A549 (cell line): ENCODE data around the gene ASAP2. TPM values are rescaled to one million over a fixed set of nuclear protein-coding genes. Genes with fewer than 3 reads are reported as not detected.

ENCODE experiments used
- ATAC-seq, 2 experiments: fragments of 200-7000 bp in 1 of 2; fragments of >200 bp in 1 of 2; cut with Nextera tagmentation in 1 of 2; cut with Tn5 transposase in 1 of 2; 3 replicates each; pipeline versions ENCODE4 v1.8.0 to v1.9.1; 2018 to 2020; ENCODE audit warnings: mild to moderate bottlenecking in 1 of 2, moderate library complexity in 1 of 2
- CTCF ChIA-PET: fragments of 300-600 bp; sonication (Branson Sonifier 250); formaldehyde crosslinking; extraction: SDS; loops from one replicate; lab custom pipeline; 2021; ENCODE audit warnings: antibody characterized with exemption, inconsistent platforms; lab: Yijun Ruan, JAX
- POLR2A ChIA-PET: fragments of 350-600 bp; formaldehyde crosslinking; extraction: SDS; loops from one replicate; lab custom pipeline; 2021; ENCODE audit warnings: antibody characterized with exemption, inconsistent platforms; lab: Yijun Ruan, JAX
- DNase-seq, 2 experiments: peaks; one replicate each; pipeline versions ENCODE4 v3.0.0 to v3.0.0-alpha.2; 2011 to 2016; ENCODE audit warnings: low read depth in 1 of 2, low spot score in 1 of 2
- FAIRE-seq: peaks from 2 replicates; lab custom pipeline; 2011; peaks lifted over from hg19 to GRCh38; lab: Jason Lieb, UNC
- H3K27ac ChIP-seq, 2 experiments: fragments of >200 bp; sonication (Bioruptor Twin); formaldehyde crosslinking; 3 replicates each; pipeline ENCODE4 v1.5.1; 2016 to 2017
- H3K4me1 ChIP-seq: fragments of >200 bp; sonication (Bioruptor Twin); formaldehyde crosslinking; 3 replicates; pipeline ENCODE4 v1.6.1; 2016
- H3K4me2 ChIP-seq: fragments of >200 bp; sonication (Bioruptor Twin); formaldehyde crosslinking; 3 replicates; pipeline ENCODE4 v1.6.1; 2016
- H3K4me3 ChIP-seq: fragments of >200 bp; sonication (Bioruptor Twin); formaldehyde crosslinking; 3 replicates; pipeline ENCODE4 v1.5.1; 2016
- H3K9me3 ChIP-seq: fragments of >200 bp; sonication (Bioruptor Twin); formaldehyde crosslinking; 3 replicates; pipeline ENCODE4 v1.6.1; 2016
- CBX2 ChIP-seq: fragments of 200-600 bp; sonication (generic); IDR thresholded peaks from 2 replicates; pipeline ENCODE4 v1.6.1; 2016; ENCODE audit warnings: low read depth, mild to moderate bottlenecking, borderline replicate concordance
- CBX8 ChIP-seq: fragments of 200-600 bp; sonication (generic); IDR thresholded peaks from 2 replicates; pipeline ENCODE4 v1.6.1; 2016
- CEBPB ChIP-seq, 2 experiments: fragments of >200 bp in 1 of 2; sonication (Bioruptor Twin) in 1 of 2; formaldehyde crosslinking in 1 of 2; IDR thresholded peaks; 2 replicates each; pipeline ENCODE4 v1.6.1; 2012 to 2016
- EHF ChIP-seq: fragments of 250-450 bp; sonication (Bioruptor Pico); IDR thresholded peaks from 2 replicates; pipeline ENCODE4 v1.5.0; 2020; ENCODE audit warnings: mild to moderate bottlenecking
- EHMT2 ChIP-seq: fragments of 200-600 bp; sonication (generic); IDR thresholded peaks from 2 replicates; pipeline ENCODE4 v1.6.1; 2016; ENCODE audit warnings: antibody characterized with exemption, low read depth, mild to moderate bottlenecking, moderate library complexity
- ELK1 ChIP-seq: fragments of 150-350 bp; IDR thresholded peaks from 2 replicates; pipeline ENCODE4 v1.6.1; 2014; ENCODE audit warnings: low read depth, mild to moderate bottlenecking, low read length
- ESRRA ChIP-seq: fragments of 150-350 bp; IDR thresholded peaks from 2 replicates; pipeline ENCODE4 v1.6.1; 2014; ENCODE audit warnings: mild to moderate bottlenecking, low read length, borderline replicate concordance
- FOSB ChIP-seq: fragments of 250-450 bp; sonication (Bioruptor Pico); IDR thresholded peaks from 2 replicates; pipeline ENCODE4 v1.5.0; 2020; ENCODE audit warnings: mild to moderate bottlenecking, moderate library complexity
- FOXS1 ChIP-seq: fragments of 250-450 bp; sonication (Bioruptor Pico); IDR thresholded peaks from 2 replicates; pipeline ENCODE4 v1.5.0; 2020; ENCODE audit warnings: mild to moderate bottlenecking, moderate library complexity
- GATA3 ChIP-seq: IDR thresholded peaks from 2 replicates; pipeline ENCODE4 v1.6.1; 2012; ENCODE audit warnings: borderline replicate concordance
- HDAC2 ChIP-seq: fragments of 200-600 bp; sonication (generic); IDR thresholded peaks from 2 replicates; pipeline ENCODE4 v1.6.1; 2016
- HMGXB4 ChIP-seq: fragments of 250-450 bp; sonication (Bioruptor Pico); IDR thresholded peaks from 2 replicates; pipeline ENCODE4 v1.5.0; 2021; ENCODE audit warnings: mild to moderate bottlenecking, moderate library complexity, borderline replicate concordance
- HOXB5 ChIP-seq: fragments of 250-450 bp; sonication (Bioruptor Pico); IDR thresholded peaks from 2 replicates; pipeline ENCODE4 v1.5.0; 2020; ENCODE audit warnings: mild to moderate bottlenecking, moderate library complexity
- JUN ChIP-seq, 2 experiments: fragments of >200 bp; sonication (Bioruptor Twin); formaldehyde crosslinking; IDR thresholded peaks; 2 replicates in 1 of 2; 3 replicates in 1 of 2; pipeline ENCODE4 v1.6.1; 2016 to 2017
- KDM1A ChIP-seq: fragments of 200-600 bp; sonication (generic); IDR thresholded peaks from 2 replicates; pipeline ENCODE4 v1.6.1; 2016; ENCODE audit warnings: low read depth, mild to moderate bottlenecking
- MAFK ChIP-seq: fragments of 450-650 bp; IDR thresholded peaks from 2 replicates; pipeline ENCODE4 v1.6.1; 2014; ENCODE audit not compliant: partially characterized antibody
- NFE2L2 ChIP-seq: fragments of 150-350 bp; conservative IDR thresholded peaks from 2 replicates; pipeline ENCODE4 v1.6.1; 2014; ENCODE audit warnings: low read length
- POLR2A ChIP-seq: IDR thresholded peaks from 2 replicates; pipeline ENCODE4 v1.6.1; 2012; ENCODE audit warnings: mild to moderate bottlenecking, low read length
- REST ChIP-seq: fragments of 200-600 bp; sonication (generic); IDR thresholded peaks from 2 replicates; pipeline ENCODE4 v1.6.1; 2016; ENCODE audit warnings: antibody characterized with exemption, mild to moderate bottlenecking, moderate library complexity
- RNF2 ChIP-seq: fragments of 200-600 bp; sonication (generic); IDR thresholded peaks from 2 replicates; pipeline ENCODE4 v1.6.1; 2016; ENCODE audit warnings: low read depth, mild to moderate bottlenecking, antibody characterized with exemption, moderate library complexity, borderline replicate concordance
- SREBF2 ChIP-seq: fragments of 450-650 bp; IDR thresholded peaks from 2 replicates; pipeline ENCODE4 v1.6.1; 2014; ENCODE audit warnings: mild to moderate bottlenecking, moderate library complexity
- TFCP2L1 ChIP-seq: fragments of 250-450 bp; sonication (Bioruptor Pico); IDR thresholded peaks from 2 replicates; pipeline ENCODE4 v1.5.0; 2021; ENCODE audit warnings: mild to moderate bottlenecking
- TP53 ChIP-seq: fragments of 250-450 bp; sonication (Bioruptor Pico); IDR thresholded peaks from 2 replicates; pipeline ENCODE4 v1.5.0; 2021; ENCODE audit warnings: mild to moderate bottlenecking, moderate library complexity
- ZSCAN20 ChIP-seq: fragments of 250-450 bp; sonication (Bioruptor Pico); IDR thresholded peaks from 2 replicates; pipeline ENCODE4 v1.8.0; 2022; ENCODE audit warnings: mild to moderate bottlenecking, moderate library complexity
- WGBS: methylation state at CpG from one replicate; pipeline ENCODE4 v1.1.6; 2017; ENCODE audit errors: missing lambda C conversion rate; 5-methylcytosine and 5-hydroxymethylcytosine counted together
- polyA plus RNA-seq, 4 experiments: library from polyadenylated mRNA; depleted of rRNA in 3 of 4; stranded (reverse); fragments of >200 nt; fragmentation: RNase III in 1 of 4; extraction: RNeasy Plus Mini Kit Qiagen cat#74134 plus additional on column Dnase treatment in 1 of 4; gene quantifications; 2 replicates in 3 of 4; 3 replicates in 1 of 4; pipeline ENCODE4 v1.2.3, GENCODE V29; 2011 to 2017
- TF ChIP-seq, protein P1 (sequence below): fragments of >200 bp; sonication (Bioruptor Twin); formaldehyde crosslinking; IDR thresholded peaks from 3 replicates; pipeline ENCODE4 v1.5.1; 2016
- TF ChIP-seq, protein P2 (sequence below): IDR thresholded peaks from 2 replicates; pipeline ENCODE4 v1.6.1; 2012
- TF ChIP-seq, protein P3 (sequence below): IDR thresholded peaks from 2 replicates; pipeline ENCODE4 v1.6.1; 2012

The ASAP2 gene
- polyA plus RNA-seq, 2 of the 4 experiments (the other 2 are of a cell fraction), result 17.8 to 27.9 TPM

DNA sequence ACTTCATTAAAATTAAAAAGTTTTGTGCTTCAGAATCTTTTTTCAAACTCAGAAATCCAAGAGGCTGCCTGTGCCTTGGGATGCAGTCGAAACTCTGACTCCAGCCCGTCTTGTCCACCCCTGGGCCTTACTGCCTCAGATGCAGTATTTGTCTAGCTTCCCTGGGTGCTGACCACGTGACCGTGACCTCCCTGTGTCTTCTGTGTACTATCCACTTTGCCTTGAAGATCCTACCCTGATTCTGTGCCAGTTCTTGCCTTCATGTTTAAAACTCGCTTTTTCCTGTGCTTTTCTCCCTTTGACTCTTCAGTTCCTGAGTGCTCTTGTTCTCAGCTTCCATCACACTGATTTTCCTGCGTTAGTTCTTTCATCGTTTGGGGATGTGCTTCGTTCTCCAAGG lies 136.0 kb downstream of the ASAP2 start (continued):
- TF ChIP-seq, protein P1, sequence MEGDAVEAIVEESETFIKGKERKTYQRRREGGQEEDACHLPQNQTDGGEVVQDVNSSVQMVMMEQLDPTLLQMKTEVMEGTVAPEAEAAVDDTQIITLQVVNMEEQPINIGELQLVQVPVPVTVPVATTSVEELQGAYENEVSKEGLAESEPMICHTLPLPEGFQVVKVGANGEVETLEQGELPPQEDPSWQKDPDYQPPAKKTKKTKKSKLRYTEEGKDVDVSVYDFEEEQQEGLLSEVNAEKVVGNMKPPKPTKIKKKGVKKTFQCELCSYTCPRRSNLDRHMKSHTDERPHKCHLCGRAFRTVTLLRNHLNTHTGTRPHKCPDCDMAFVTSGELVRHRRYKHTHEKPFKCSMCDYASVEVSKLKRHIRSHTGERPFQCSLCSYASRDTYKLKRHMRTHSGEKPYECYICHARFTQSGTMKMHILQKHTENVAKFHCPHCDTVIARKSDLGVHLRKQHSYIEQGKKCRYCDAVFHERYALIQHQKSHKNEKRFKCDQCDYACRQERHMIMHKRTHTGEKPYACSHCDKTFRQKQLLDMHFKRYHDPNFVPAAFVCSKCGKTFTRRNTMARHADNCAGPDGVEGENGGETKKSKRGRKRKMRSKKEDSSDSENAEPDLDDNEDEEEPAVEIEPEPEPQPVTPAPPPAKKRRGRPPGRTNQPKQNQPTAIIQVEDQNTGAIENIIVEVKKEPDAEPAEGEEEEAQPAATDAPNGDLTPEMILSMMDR, result no peak

DNA sequence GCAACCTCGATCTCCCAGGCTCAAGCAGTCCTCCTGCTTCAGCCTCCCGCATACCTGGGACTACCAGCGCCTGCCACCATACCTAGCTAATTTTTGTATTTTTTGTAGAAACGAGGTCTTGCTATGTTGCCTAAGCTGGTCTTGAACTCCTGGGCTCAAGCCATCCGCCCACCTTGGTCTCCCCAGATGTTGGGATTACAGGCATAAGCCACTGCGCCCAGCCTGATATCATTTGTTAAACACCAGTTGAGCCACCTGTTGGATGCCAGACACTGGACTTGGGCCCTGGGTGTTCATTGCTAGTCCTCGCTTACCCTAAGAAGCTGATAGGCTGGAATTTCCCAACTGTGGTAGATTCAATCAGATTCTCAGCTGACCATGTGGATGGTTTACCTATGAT lies 136.9 kb downstream of the ASAP2 start:
- no peak for TF ChIP-seq POLR2A
- TF ChIP-seq REST, result no peak
- no peak for TF ChIP-seq HDAC2
- no peak for TF ChIP-seq CBX8
- no peak for TF ChIP-seq ESRRA
- TF ChIP-seq, protein P2, sequence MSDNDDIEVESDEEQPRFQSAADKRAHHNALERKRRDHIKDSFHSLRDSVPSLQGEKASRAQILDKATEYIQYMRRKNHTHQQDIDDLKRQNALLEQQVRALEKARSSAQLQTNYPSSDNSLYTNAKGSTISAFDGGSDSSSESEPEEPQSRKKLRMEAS, result no peak
- TF ChIP-seq MAFK, result no peak
- TF ChIP-seq KDM1A, result no peak
- TF ChIP-seq RNF2, result no peak
- no peak for TF ChIP-seq ELK1
- no peak for TF ChIP-seq HOXB5 (CRISPR knock-in tag)
- TF ChIP-seq, all 56 proteins: peak for 0
- WGBS, result 93% methylated on average over 7 of the region's 7 CpGs
- Histone ChIP-seq H3K4me3 (no peak overlapping the region), H3K9me3 (no peaks in the 10 kb centered on the region), H3K4me1 (peaks cover 14% of the 10 kb centered on the region), H3K4me2 (no peak overlapping the region), H3K27ac (no peak overlapping the region)
- no peak for ATAC-seq
- ChIA-PET POLR2A (no interaction called here), CTCF (interaction anchor here (1.2 to 15.6 kb wide), 4 partner anchors 10 to 203 kb away, joined by 3 to 209 read pairs (median 13); no protein-coding TSS in a partner anchor)
- FAIRE-seq, result no peak
- DNase-seq, result no peak

- 94% methylated on average over 10 of the region's 10 CpGs for WGBS
- FAIRE-seq (no peak), DNase-seq (no peak), ATAC-seq (no peak)
- Histone ChIP-seq H3K9me3 (no peaks in the 10 kb centered on the region), H3K4me3 (no peak overlapping the region), H3K4me1 (peaks cover 20% of the 10 kb centered on the region), H3K4me2 (no peak overlapping the region), H3K27ac (no peak overlapping the region)
- POLR2A ChIA-PET, result no interaction called here
- CTCF ChIA-PET, result interaction anchor here (1.2 to 15.6 kb wide), 5 partner anchors 11 to 471 kb away, joined by 3 to 209 read pairs (median 4); no protein-coding TSS in a partner anchor
- TF ChIP-seq ZSCAN20 (no peak), NFE2L2 (no peak), TFCP2L1 (no peak), HMGXB4 (CRISPR knock-in tag) (no peak), FOSB (no peak), CEBPB (IDR thresholded peaks at IDR 0.05) (no peak), EHMT2 (no peak), JUN (IDR thresholded peaks at IDR 0.05) (no peak), EHF (CRISPR knock-in tag) (no peak), FOXS1 (CRISPR knock-in tag) (no peak), TP53 (no peak), GATA3 (no peak), CBX2 (no peak), SREBF2 (no peak), HOXB5 (CRISPR knock-in tag) (no peak)
- TF ChIP-seq, protein P3, sequence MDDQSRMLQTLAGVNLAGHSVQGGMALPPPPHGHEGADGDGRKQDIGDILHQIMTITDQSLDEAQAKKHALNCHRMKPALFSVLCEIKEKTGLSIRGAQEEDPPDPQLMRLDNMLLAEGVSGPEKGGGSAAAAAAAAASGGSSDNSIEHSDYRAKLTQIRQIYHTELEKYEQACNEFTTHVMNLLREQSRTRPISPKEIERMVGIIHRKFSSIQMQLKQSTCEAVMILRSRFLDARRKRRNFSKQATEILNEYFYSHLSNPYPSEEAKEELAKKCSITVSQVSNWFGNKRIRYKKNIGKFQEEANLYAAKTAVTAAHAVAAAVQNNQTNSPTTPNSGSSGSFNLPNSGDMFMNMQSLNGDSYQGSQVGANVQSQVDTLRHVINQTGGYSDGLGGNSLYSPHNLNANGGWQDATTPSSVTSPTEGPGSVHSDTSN, result no peak
Observed at GRCh38 chr2:9344434-9344833, 137.8 kb downstream of the ASAP2 start.
